H1 (cell line): ENCODE data around the gene NLRC5. TPM values are rescaled to one million over a fixed set of nuclear protein-coding genes. Genes with fewer than 3 reads are reported as not detected.

Experiments
- CTCF ChIA-PET: fragments of 300-600 bp; sonication (Branson Sonifier 250); formaldehyde crosslinking; loops from one replicate; lab custom pipeline; 2021; ENCODE audit not compliant: partially characterized antibody; lab: Charles Lee
- POLR2A ChIA-PET: fragments of 300-600 bp; sonication (Branson Sonifier 250); formaldehyde crosslinking; loops from one replicate; lab custom pipeline; 2021; ENCODE audit warnings: inconsistent platforms; ENCODE audit not compliant: partially characterized antibody; lab: Charles Lee
- DNase-seq, 2 experiments: peaks; one replicate each; pipeline versions ENCODE4 v3.0.0 to v3.0.0-alpha.2; 2010 to 2022; ENCODE audit warnings: low spot score in 2 of 2, low read depth in 1 of 2, mixed read lengths in 1 of 2
- FAIRE-seq: peaks from 2 replicates; lab custom pipeline; 2011; peaks lifted over from hg19 to GRCh38; lab: Jason Lieb, UNC
- H2AFZ ChIP-seq: 2 replicates; pipeline ENCODE4 v1.8.1; 2012; ENCODE audit warnings: low read length, inconsistent platforms
- H2AK5ac ChIP-seq: 2 replicates; pipeline ENCODE4 v1.6.1; 2013; ENCODE audit warnings: low read depth, low read length
- H2BK120ac ChIP-seq: replicated peaks from 2 replicates; pipeline ENCODE3; 2013; ENCODE audit warnings: low read depth, low read length, inconsistent platforms
- H2BK12ac ChIP-seq: 2 replicates; pipeline ENCODE4 v1.6.1; 2013; ENCODE audit warnings: low read depth, low read length
- H2BK15ac ChIP-seq: 2 replicates; pipeline ENCODE4 v1.6.1; 2013; ENCODE audit warnings: low read length
- H2BK20ac ChIP-seq: 2 replicates; pipeline ENCODE4 v1.6.1; 2013; ENCODE audit warnings: low read length
- H2BK5ac ChIP-seq: 2 replicates; pipeline ENCODE4 v1.6.1; 2013; ENCODE audit warnings: low read depth, low read length
- H3K14ac ChIP-seq: 2 replicates; pipeline ENCODE4 v1.6.1; 2013; ENCODE audit warnings: inconsistent platforms; ENCODE audit not compliant: insufficient read length
- H3K18ac ChIP-seq: 2 replicates; pipeline ENCODE4 v1.6.1; 2013; ENCODE audit warnings: low read length; ENCODE audit errors: extremely low read depth
- H3K23ac ChIP-seq: 2 replicates; pipeline ENCODE4 v1.6.1; 2013; ENCODE audit warnings: inconsistent platforms; ENCODE audit not compliant: insufficient read length
- H3K23me2 ChIP-seq: 2 replicates; pipeline ENCODE4 v1.6.1; 2013; ENCODE audit warnings: low read depth, low read length
- H3K27ac ChIP-seq: 2 replicates; pipeline ENCODE4 v1.6.1; 2011; ENCODE audit warnings: low read depth, low read length, inconsistent platforms
- H3K27me3 ChIP-seq, 4 experiments: replicated peaks in 1 of 4; 1 replicate in 1 of 4; 2 replicates in 3 of 4; pipeline versions ENCODE4 v1.6.1 to v1.8.1; 2011 to 2013; ENCODE audit warnings: low read length in 3 of 4, mild to moderate bottlenecking in 3 of 4, inconsistent platforms in 2 of 4, mixed read lengths in 2 of 4, moderate library complexity in 1 of 4; ENCODE audit not compliant: control insufficient read depth in 3 of 4, insufficient read depth in 3 of 4; ENCODE audit errors: extremely low read depth in 1 of 4
- H3K36me3 ChIP-seq, 4 experiments: 2 replicates each; pipeline versions ENCODE4 v1.6.1 to v1.8.1; 2011 to 2013; ENCODE audit warnings: mild to moderate bottlenecking in 4 of 4, low read length in 3 of 4, moderate library complexity in 2 of 4, control low read depth in 1 of 4, inconsistent platforms in 1 of 4; ENCODE audit not compliant: insufficient read depth in 4 of 4, control insufficient read depth in 2 of 4
- H3K4ac ChIP-seq: replicated peaks from 2 replicates; pipeline ENCODE3; 2013; ENCODE audit warnings: low read length, low read depth, mixed read lengths, inconsistent platforms; ENCODE audit not compliant: insufficient read length
- H3K4me1 ChIP-seq, 4 experiments: replicated peaks in 1 of 4; 1 replicate in 1 of 4; 2 replicates in 3 of 4; pipeline versions ENCODE4 v1.6.1 to v1.8.1; 2011 to 2013; ENCODE audit warnings: low read length in 3 of 4, inconsistent platforms in 2 of 4, mixed read lengths in 1 of 4; ENCODE audit not compliant: insufficient read depth in 4 of 4, control insufficient read depth in 3 of 4
- H3K4me2 ChIP-seq, 2 experiments: 2 replicates each; pipeline versions ENCODE4 v1.6.1 to v1.8.1; 2011 to 2013; ENCODE audit warnings: low read depth in 2 of 2, low read length in 2 of 2, control low read depth in 1 of 2, inconsistent platforms in 1 of 2, mild to moderate bottlenecking in 1 of 2; ENCODE audit not compliant: insufficient read depth in 1 of 2
- H3K4me3 ChIP-seq, 4 experiments: fragments of 200-600, 300-600 bp in 1 of 4; sonication (generic), shearing (Covaris generic), sonication (Bioruptor Twin) in 1 of 4; 2 replicates each; pipeline versions ENCODE4 v1.5.1 to v1.8.1; 2011 to 2016; ENCODE audit warnings: low read length in 4 of 4, low read depth in 3 of 4, control low read depth in 2 of 4, inconsistent platforms in 2 of 4, mild to moderate bottlenecking in 2 of 4, mixed read lengths in 1 of 4, moderate library complexity in 1 of 4; ENCODE audit not compliant: insufficient read depth in 2 of 4; ENCODE audit errors: extremely low read depth in 1 of 4
- H3K56ac ChIP-seq: replicated peaks from 2 replicates; pipeline ENCODE3; 2013; ENCODE audit warnings: low read depth, mild to moderate bottlenecking, mixed read lengths, low read length, inconsistent platforms; ENCODE audit not compliant: insufficient read length
- H3K79me1 ChIP-seq: 2 replicates; pipeline ENCODE4 v1.6.1; 2013; ENCODE audit warnings: low read depth, low read length, control low read depth
- H3K79me2 ChIP-seq, 2 experiments: 2 replicates each; pipeline versions ENCODE4 v1.6.1 to v1.8.1; 2012 to 2013; ENCODE audit warnings: low read length in 2 of 2, mild to moderate bottlenecking in 2 of 2, inconsistent platforms in 1 of 2; ENCODE audit not compliant: insufficient read depth in 2 of 2, control insufficient read depth in 1 of 2
- H3K9ac ChIP-seq, 4 experiments: replicated peaks in 1 of 4; 1 replicate in 1 of 4; 2 replicates in 3 of 4; pipeline versions ENCODE4 v1.6.1 to v1.8.1; 2011 to 2013; ENCODE audit warnings: low read depth in 3 of 4, low read length in 3 of 4, control low read depth in 2 of 4, mild to moderate bottlenecking in 2 of 4, moderate library complexity in 2 of 4, inconsistent platforms in 1 of 4; ENCODE audit errors: extremely low read depth in 1 of 4
- H3K9me3 ChIP-seq, 2 experiments: 2 replicates each; pipeline versions ENCODE4 v1.6.1 to v1.8.1; 2012 to 2013; ENCODE audit warnings: mild to moderate bottlenecking in 2 of 2, moderate library complexity in 2 of 2, control low read depth in 1 of 2, inconsistent platforms in 1 of 2, low read depth in 1 of 2, low read length in 1 of 2, mixed read lengths in 1 of 2; ENCODE audit not compliant: insufficient read depth in 2 of 2
- H4K20me1 ChIP-seq, 2 experiments: replicated peaks in 1 of 2; 2 replicates each; pipeline versions ENCODE3 to v1.8.1; 2011 to 2013; ENCODE audit warnings: inconsistent platforms in 2 of 2, low read length in 2 of 2, mild to moderate bottlenecking in 1 of 2; ENCODE audit not compliant: insufficient read depth in 2 of 2, control insufficient read depth in 1 of 2
- H4K5ac ChIP-seq: 2 replicates; pipeline ENCODE4 v1.6.1; 2013; ENCODE audit warnings: low read length, low read depth, mixed read lengths, inconsistent platforms; ENCODE audit not compliant: insufficient read length
- H4K8ac ChIP-seq: 2 replicates; pipeline ENCODE4 v1.8.0; 2013; ENCODE audit warnings: mild to moderate bottlenecking, moderate library complexity, low read length, inconsistent platforms; ENCODE audit not compliant: insufficient read depth; ENCODE audit errors: extremely low read depth
- H4K91ac ChIP-seq: replicated peaks from 2 replicates; pipeline ENCODE3; 2013; ENCODE audit warnings: low read length, mixed read lengths, inconsistent platforms; ENCODE audit not compliant: insufficient read length
- BCL11A ChIP-seq, 2 experiments: IDR thresholded peaks; one replicate each; pipeline ENCODE4 v1.6.1; 2011; ENCODE audit warnings: low read depth in 2 of 2, low read length in 2 of 2, mild to moderate bottlenecking in 2 of 2
- HDAC2 ChIP-seq, 2 experiments: fragments of 300-600 bp in 1 of 2; sonication (generic) in 1 of 2; IDR thresholded peaks; 2 replicates each; pipeline ENCODE4 v1.6.1; 2011 to 2012; ENCODE audit warnings: low read depth in 2 of 2, low read length in 2 of 2, mild to moderate bottlenecking in 2 of 2, moderate library complexity in 2 of 2, borderline replicate concordance in 1 of 2, inconsistent platforms in 1 of 2
- RAD21 ChIP-seq, 2 experiments: IDR thresholded peaks in 1 of 2; conservative IDR thresholded peaks in 1 of 2; 2 replicates each; pipeline ENCODE4 v1.6.1; 2011; ENCODE audit warnings: low read depth in 2 of 2, low read length in 2 of 2, improper control_type of control experiment in 1 of 2, inconsistent platforms in 1 of 2, mild to moderate bottlenecking in 1 of 2, moderate library complexity in 1 of 2
- RFX5 ChIP-seq: IDR thresholded peaks from 2 replicates; pipeline ENCODE4 v1.6.1; 2011; ENCODE audit warnings: low read depth, low read length, improper control_type of control experiment, borderline replicate concordance
- RXRA ChIP-seq: IDR thresholded peaks from 2 replicates; pipeline ENCODE4 v1.6.1; 2011; ENCODE audit warnings: low read depth, mild to moderate bottlenecking, low read length, moderate library complexity; ENCODE audit not compliant: insufficient read depth
- SIN3A ChIP-seq, 2 experiments: IDR thresholded peaks in 1 of 2; conservative IDR thresholded peaks in 1 of 2; 2 replicates each; pipeline ENCODE4 v1.6.1; 2011 to 2012; ENCODE audit warnings: low read length in 2 of 2, improper control_type of control experiment in 1 of 2, low read depth in 1 of 2, mild to moderate bottlenecking in 1 of 2
- TCF12 ChIP-seq: IDR thresholded peaks from 2 replicates; pipeline ENCODE4 v1.6.1; 2011; ENCODE audit warnings: low read depth, mild to moderate bottlenecking, low read length
- YY1 ChIP-seq: IDR thresholded peaks from 2 replicates; pipeline ENCODE4 v1.6.1; 2011; ENCODE audit warnings: low read depth, mild to moderate bottlenecking, low read length
- WGBS, 2 experiments: shearing (Covaris generic) in 1 of 2; methylation state at CpG; one replicate each; pipeline versions ENCODE4 v1.1.6 to v1.1.7; 2013 to 2015; ENCODE audit warnings: low lambda C conversion rate in 2 of 2, mixed read lengths in 2 of 2, inconsistent platforms in 1 of 2, low coverage in 1 of 2, missing lambda C conversion rate in 1 of 2; ENCODE audit not compliant: insufficient replicate concordance in 2 of 2, insufficient coverage in 1 of 2, insufficient read length in 1 of 2; ENCODE audit errors: extremely low coverage in 1 of 2, missing lambda C conversion rate in 1 of 2; 5-methylcytosine and 5-hydroxymethylcytosine counted together
- polyA plus RNA-seq, 7 experiments: library from polyadenylated mRNA; depleted of rRNA in 3 of 7; stranded (reverse) in 5 of 7; unstranded in 2 of 7; fragments of >200 nt in 5 of 7; fragments of 200-250 nt in 2 of 7; gene quantifications; 1 replicate in 5 of 7; 2 replicates in 1 of 7; 4 replicates in 1 of 7; pipeline versions ENCODE4 v1.2.1 to v1.2.3, GENCODE V29; 2011 to 2013; ENCODE audit warnings: missing spikeins in 2 of 7, mixed read lengths in 2 of 7
- total RNA-seq: library from RNA; stranded (reverse); fragmentation: NEBNext Ultra II Directional; extraction: Animal tissue kit (Norgen Biotek cat#: 25700); gene quantifications from 2 replicates; pipeline ENCODE4 v1.2.1, GENCODE V29; 2021
- TF ChIP-seq, protein P1 (sequence below): IDR thresholded peaks from 2 replicates; pipeline ENCODE4 v1.6.1; 2011; ENCODE audit warnings: low read depth, mild to moderate bottlenecking, low read length; ENCODE audit not compliant: insufficient read depth
- TF ChIP-seq, protein P2 (sequence below), 3 experiments: IDR thresholded peaks; 1 replicate in 2 of 3; 2 replicates in 1 of 3; pipeline versions ENCODE4 v1.5.1 to v1.6.1; 2011; ENCODE audit warnings: low read length in 3 of 3, mild to moderate bottlenecking in 3 of 3, inconsistent platforms in 2 of 3, low read depth in 1 of 3, moderate library complexity in 1 of 3; ENCODE audit not compliant: insufficient read depth in 1 of 3; ENCODE audit errors: control extremely low read depth in 1 of 3

NLRC5 gene
- total and polyA plus RNA-seq, 2 of the 8 experiments (the other 6 are each of a cell fraction or from before 2014, with no cell fraction given) = 2.2 to 3.2 TPM

DNA sequence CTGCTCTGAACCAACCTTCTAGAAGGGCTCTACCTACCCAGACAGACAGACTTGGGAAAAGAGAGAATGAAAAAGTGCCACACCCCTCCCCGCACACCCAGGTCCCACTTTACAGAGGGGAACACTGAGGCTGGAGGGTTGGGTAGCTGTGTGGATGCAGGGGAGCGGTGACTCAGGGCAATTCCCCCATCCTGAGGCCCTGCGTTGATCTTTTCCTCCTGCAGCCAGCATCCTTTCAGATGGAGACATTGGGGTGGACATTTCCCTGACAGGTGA lies 17.7 kb upstream of the NLRC5 start:
- no peak overlapping the region for H2AFZ ChIP-seq
- no peak overlapping the region for H2BK120ac ChIP-seq
- H3K79me1 ChIP-seq = no peaks in the 10 kb centered on the region
- H3K4ac ChIP-seq = no peak overlapping the region
- H3K4me2 ChIP-seq = no peak overlapping the region
- no peak overlapping the region for H3K56ac ChIP-seq
- no peak overlapping the region for H2BK12ac ChIP-seq
- H2BK20ac ChIP-seq = no peak overlapping the region
- H4K8ac ChIP-seq = no peak overlapping the region
- WGBS, 2 experiments = 81% methylated on average over 3 of the region's 3 CpGs; no CpG with 5 or more reads in 1 of the 2 experiments
- H3K9ac ChIP-seq = no peak overlapping the region
- no peak overlapping the region for H3K27ac ChIP-seq
- H3K79me2 ChIP-seq = no peaks in the 10 kb centered on the region
- no peak overlapping the region for H3K23ac ChIP-seq
- no peak overlapping the region for H4K5ac ChIP-seq
- no peaks in the 10 kb centered on the region for H3K4me1 ChIP-seq
- H3K14ac ChIP-seq = no peak overlapping the region
- no peak for FAIRE-seq
- H2BK15ac ChIP-seq = no peak overlapping the region
- no peak overlapping the region for H2AK5ac ChIP-seq
- H3K23me2 ChIP-seq = no peaks in the 10 kb centered on the region
- H3K27me3 ChIP-seq = no peaks in the 10 kb centered on the region; a peak in 2 of 7 replicates
- no peak overlapping the region for H3K4me3 ChIP-seq
- no peaks in the 10 kb centered on the region for H3K9me3 ChIP-seq
- POLR2A ChIA-PET = interaction anchor here (0.8 to 1.2 kb wide), 2 partner anchors 40 to 168 kb away, joined by 3 read pairs; partner anchors contain the start of gene HERPUD1
- H4K91ac ChIP-seq = no peak overlapping the region
- DNase-seq = no peak
- H2BK5ac ChIP-seq = no peak overlapping the region
- CTCF ChIA-PET = interaction anchor here (1.2 to 1.8 kb wide), 4 partner anchors 7 to 84 kb away, joined by 3 to 7 read pairs (median 4); no protein-coding TSS in a partner anchor
- no peaks in the 10 kb centered on the region for H3K36me3 ChIP-seq
- no peak overlapping the region for H3K18ac ChIP-seq
- no peaks in the 10 kb centered on the region for H4K20me1 ChIP-seq
- TF ChIP-seq SIN3A (conservative IDR thresholded peaks at IDR 0.05 in 1 of 2, IDR thresholded peaks at IDR 0.05 in 1 of 2; ENCODE audit: low read depth in 1 of 2, low read length in 2 of 2) (no peak), BCL11A (IDR thresholded peaks at IDR 0.05; ENCODE audit: low read depth in 2 of 2, low read length in 2 of 2) (no peak), TCF12 (no peak), RXRA (no peak), YY1 (no peak), RFX5 (no peak), RAD21 (IDR thresholded peaks at IDR 0.05 in 1 of 2, conservative IDR thresholded peaks at IDR 0.05 in 1 of 2; ENCODE audit: low read depth in 2 of 2, low read length in 2 of 2) (no peak), HDAC2 (IDR thresholded peaks at IDR 0.05; ENCODE audit: borderline replicate concordance in 1 of 2, low read depth in 2 of 2, low read length in 2 of 2) (no peak)
- TF ChIP-seq, protein P1, sequence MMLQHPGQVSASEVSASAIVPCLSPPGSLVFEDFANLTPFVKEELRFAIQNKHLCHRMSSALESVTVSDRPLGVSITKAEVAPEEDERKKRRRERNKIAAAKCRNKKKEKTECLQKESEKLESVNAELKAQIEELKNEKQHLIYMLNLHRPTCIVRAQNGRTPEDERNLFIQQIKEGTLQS = no peak
- TF ChIP-seq, protein P2, sequence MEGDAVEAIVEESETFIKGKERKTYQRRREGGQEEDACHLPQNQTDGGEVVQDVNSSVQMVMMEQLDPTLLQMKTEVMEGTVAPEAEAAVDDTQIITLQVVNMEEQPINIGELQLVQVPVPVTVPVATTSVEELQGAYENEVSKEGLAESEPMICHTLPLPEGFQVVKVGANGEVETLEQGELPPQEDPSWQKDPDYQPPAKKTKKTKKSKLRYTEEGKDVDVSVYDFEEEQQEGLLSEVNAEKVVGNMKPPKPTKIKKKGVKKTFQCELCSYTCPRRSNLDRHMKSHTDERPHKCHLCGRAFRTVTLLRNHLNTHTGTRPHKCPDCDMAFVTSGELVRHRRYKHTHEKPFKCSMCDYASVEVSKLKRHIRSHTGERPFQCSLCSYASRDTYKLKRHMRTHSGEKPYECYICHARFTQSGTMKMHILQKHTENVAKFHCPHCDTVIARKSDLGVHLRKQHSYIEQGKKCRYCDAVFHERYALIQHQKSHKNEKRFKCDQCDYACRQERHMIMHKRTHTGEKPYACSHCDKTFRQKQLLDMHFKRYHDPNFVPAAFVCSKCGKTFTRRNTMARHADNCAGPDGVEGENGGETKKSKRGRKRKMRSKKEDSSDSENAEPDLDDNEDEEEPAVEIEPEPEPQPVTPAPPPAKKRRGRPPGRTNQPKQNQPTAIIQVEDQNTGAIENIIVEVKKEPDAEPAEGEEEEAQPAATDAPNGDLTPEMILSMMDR (IDR thresholded peaks at IDR 0.05; ENCODE audit: control extremely low read depth in 1 of 3, insufficient read depth in 1 of 3, low read depth in 1 of 3, low read length in 3 of 3) = no peak
